22Rv1 (cell line): ENCODE results near the gene TIGAR.

Experiments used
- H3K27ac ChIP-seq: fragments of 450-650 bp; 2 replicates; pipeline ENCODE4 v1.5.1; 2017
- ZFX ChIP-seq: fragments of 450-650 bp; IDR thresholded peaks from 2 replicates; pipeline ENCODE4 v1.6.1; 2017; ENCODE audit warnings: antibody characterized with exemption, borderline replicate concordance
- TF ChIP-seq, protein P1 (sequence below): fragments of 450-650 bp; IDR thresholded peaks from 2 replicates; pipeline ENCODE4 v1.5.1; 2017; ENCODE audit warnings: mild to moderate bottlenecking

Gene TIGAR, protein sequence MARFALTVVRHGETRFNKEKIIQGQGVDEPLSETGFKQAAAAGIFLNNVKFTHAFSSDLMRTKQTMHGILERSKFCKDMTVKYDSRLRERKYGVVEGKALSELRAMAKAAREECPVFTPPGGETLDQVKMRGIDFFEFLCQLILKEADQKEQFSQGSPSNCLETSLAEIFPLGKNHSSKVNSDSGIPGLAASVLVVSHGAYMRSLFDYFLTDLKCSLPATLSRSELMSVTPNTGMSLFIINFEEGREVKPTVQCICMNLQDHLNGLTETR

GRCh38 chr12:4320853-4321701 is at the start of gene TIGAR:
TSS of gene TIGAR (plus strand) at chr12:4321213. CDS start at chr12:4321272, 59 bp downstream.
- TF ChIP-seq, protein P1, sequence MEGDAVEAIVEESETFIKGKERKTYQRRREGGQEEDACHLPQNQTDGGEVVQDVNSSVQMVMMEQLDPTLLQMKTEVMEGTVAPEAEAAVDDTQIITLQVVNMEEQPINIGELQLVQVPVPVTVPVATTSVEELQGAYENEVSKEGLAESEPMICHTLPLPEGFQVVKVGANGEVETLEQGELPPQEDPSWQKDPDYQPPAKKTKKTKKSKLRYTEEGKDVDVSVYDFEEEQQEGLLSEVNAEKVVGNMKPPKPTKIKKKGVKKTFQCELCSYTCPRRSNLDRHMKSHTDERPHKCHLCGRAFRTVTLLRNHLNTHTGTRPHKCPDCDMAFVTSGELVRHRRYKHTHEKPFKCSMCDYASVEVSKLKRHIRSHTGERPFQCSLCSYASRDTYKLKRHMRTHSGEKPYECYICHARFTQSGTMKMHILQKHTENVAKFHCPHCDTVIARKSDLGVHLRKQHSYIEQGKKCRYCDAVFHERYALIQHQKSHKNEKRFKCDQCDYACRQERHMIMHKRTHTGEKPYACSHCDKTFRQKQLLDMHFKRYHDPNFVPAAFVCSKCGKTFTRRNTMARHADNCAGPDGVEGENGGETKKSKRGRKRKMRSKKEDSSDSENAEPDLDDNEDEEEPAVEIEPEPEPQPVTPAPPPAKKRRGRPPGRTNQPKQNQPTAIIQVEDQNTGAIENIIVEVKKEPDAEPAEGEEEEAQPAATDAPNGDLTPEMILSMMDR = no peak
- TF ChIP-seq ZFX = no peak
- H3K27ac ChIP-seq = 0 out of 2 replicates have a peak within 1 kb of the TSS, but pooled peaks have one; percentile 25

- no peak overlapping the region for H3K27ac ChIP-seq
- TF ChIP-seq, protein P1 = no peak
- no peak for TF ChIP-seq ZFX
These were observed 49.1 kb upstream of the TIGAR start for GRCh38 chr12:4271717-4272423.

DNA sequence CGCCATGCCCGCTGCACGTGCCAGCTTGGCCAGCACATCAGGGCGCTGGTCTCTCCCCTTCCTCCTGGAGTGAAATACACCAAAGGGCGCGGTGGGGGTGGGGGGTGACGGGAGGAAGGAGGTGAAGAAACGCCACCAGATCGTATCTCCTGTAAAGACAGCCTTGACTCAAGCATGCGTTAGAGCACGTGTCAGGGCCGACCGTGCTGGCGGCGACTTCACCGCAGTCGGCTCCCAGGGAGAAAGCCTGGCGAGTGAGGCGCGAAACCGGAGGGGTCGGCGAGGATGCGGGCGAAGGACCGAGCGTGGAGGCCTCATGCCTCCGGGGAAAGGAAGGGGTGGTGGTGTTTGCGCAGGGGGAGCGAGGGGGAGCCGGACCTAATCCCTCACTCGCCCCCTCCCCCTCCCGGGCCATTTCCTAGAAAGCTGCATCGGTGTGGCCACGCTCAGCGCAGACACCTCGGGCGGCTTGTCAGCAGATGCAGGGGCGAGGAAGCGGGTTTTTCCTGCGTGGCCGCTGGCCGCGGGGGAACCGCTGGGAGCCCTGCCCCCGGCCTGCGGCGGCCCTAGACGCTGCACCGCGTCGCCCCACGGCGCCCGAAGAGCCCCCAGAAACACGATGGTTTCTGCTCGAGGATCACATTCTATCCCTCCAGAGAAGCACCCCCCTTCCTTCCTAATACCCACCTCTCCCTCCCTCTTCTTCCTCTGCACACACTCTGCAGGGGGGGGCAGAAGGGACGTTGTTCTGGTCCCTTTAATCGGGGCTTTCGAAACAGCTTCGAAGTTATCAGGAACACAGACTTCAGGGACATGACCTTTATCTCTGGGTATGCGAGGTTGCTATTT is 48.4 kb upstream of the TIGAR start:
- no peak overlapping the region for H3K27ac ChIP-seq
- TF ChIP-seq ZFX = no peak

GRCh38 chr12:4273273-4273651 is 47.8 kb upstream of the TIGAR start:
- H3K27ac ChIP-seq = no peak overlapping the region
- TF ChIP-seq ZFX = no peak
- TF ChIP-seq, protein P1 = no peak

DNA sequence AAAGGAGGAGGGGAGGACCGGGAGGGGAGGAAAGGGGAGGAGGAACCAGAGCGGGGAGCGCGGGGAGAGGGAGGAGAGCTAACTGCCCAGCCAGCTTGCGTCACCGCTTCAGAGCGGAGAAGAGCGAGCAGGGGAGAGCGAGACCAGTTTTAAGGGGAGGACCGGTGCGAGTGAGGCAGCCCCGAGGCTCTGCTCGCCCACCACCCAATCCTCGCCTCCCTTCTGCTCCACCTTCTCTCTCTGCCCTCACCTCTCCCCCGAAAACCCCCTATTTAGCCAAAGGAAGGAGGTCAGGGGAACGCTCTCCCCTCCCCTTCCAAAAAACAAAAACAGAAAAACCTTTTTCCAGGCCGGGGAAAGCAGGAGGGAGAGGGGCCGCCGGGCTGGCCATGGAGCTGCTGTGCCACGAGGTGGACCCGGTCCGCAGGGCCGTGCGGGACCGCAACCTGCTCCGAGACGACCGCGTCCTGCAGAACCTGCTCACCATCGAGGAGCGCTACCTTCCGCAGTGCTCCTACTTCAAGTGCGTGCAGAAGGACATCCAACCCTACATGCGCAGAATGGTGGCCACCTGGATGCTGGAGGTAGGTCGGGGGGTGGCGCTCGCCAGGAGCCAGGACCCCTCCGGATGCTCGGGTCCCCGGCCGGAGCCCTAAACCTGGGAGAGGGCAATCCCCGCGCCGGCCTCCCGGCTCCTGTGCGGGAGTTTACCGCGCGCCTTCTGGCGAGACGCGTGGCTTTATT is 47.2 kb upstream of the TIGAR start, which contains the start of gene CCND2:
CCND2 (plus strand) TSS at position 111 of the 744 bp plus-strand sequence; CDS start at position 390, 279 bp downstream.
- TF ChIP-seq, protein P1 = no peak
- H3K27ac ChIP-seq = no peak within 1 kb of the TSS

GRCh38 chr12:4274396-4275015 is 46.5 kb upstream of the TIGAR start:
- TF ChIP-seq ZFX = no peak
- TF ChIP-seq, protein P1 = no peak
- H3K27ac ChIP-seq = no peak overlapping the region
